ENCODE data around the gene SIGLECL1. TPM values are rescaled to one million over a fixed set of nuclear protein-coding genes. Genes with fewer than 3 reads are reported as not detected.

SIGLECL1 gene
- total and polyA plus RNA-seq, 9 of the 15 experiments (the other 6 are each of a cell fraction or from before 2014, with no cell fraction given), result not detected

DNA sequence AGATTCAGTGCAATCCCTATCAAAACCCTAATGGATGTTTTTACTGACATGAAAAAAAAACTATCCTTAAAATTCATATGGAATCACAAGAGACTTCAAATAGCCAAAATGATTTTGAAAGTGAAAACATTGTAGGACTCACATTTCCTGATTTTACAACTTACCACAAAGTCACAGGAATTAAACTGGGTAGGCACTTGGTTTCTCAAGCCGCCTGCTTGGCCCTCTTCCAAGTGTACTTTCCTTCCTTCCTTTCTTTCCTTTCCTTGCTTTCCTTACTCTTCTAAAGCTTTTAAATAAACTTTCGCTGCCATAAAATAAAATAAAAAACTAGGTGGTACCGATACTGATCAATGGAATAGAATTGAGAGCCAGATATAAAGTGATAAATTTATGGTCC is 47.0 kb upstream of the SIGLECL1 start:
- no peak overlapping the region for H3K4me3 ChIP-seq
- DNase-seq (ENCODE audit: extremely low read depth in 1 of 4, low spot score in 3 of 4), result no peak
- FAIRE-seq, result no peak
- in situ Hi-C loops (cut with MboI) (no loop called here), intact Hi-C loops (cut with micrococcal nuclease) (no loop called here)
- TF ChIP-seq, protein P1, sequence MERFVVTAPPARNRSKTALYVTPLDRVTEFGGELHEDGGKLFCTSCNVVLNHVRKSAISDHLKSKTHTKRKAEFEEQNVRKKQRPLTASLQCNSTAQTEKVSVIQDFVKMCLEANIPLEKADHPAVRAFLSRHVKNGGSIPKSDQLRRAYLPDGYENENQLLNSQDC (CRISPR knock-in tag; IDR thresholded peaks at IDR 0.05), result no peak
- 0 out of 2 replicates have a peak, but pooled peaks have one; percentile 10 for TF ChIP-seq NFIC (IDR thresholded peaks at IDR 0.05)
- no peaks in the 10 kb centered on the region for H3K36me3 ChIP-seq (ENCODE audit: control insufficient read depth, insufficient read depth, low read length)
- H3K27me3 ChIP-seq (ENCODE audit: control insufficient read depth in 2 of 2, insufficient read depth in 2 of 2, low read length in 2 of 2), result peaks cover 5 to 29% of the 10 kb centered on the region in 2 experiments
- H3K9me3 ChIP-seq (replicated peaks; ENCODE audit: control insufficient read depth, insufficient read depth, low read depth, low read length), result no peaks in the 10 kb centered on the region
- no peaks in the 10 kb centered on the region for H3K4me1 ChIP-seq (replicated peaks in 1 of 2; ENCODE audit: control insufficient read depth in 2 of 2, insufficient read depth in 2 of 2, low read length in 2 of 2)
- no peak overlapping the region for H3K4me2 ChIP-seq (ENCODE audit: insufficient read depth, low read length)
- no peak for ATAC-seq
- ChIA-PET CTCF (ENCODE audit: low intra/inter-chr PET ratio) (interaction anchor here (0.6 kb wide), 1 partner anchor 531 kb away, joined by 3 read pairs; no protein-coding TSS in a partner anchor), POLR2A (no interaction called here)
- no peaks in the 10 kb centered on the region for H3K9me1 ChIP-seq (ENCODE audit: control insufficient read depth, insufficient read depth, low read length)
- no TSS peak for BruUV-seq (replicated peaks)
- H3K79me2 ChIP-seq (ENCODE audit: control insufficient read depth, insufficient read depth, low read length), result no peaks in the 10 kb centered on the region
- no peak overlapping the region for H2AFZ ChIP-seq (ENCODE audit: low read depth, low read length)
- 10% methylated on average over 3 of the region's 3 CpGs for WGBS (ENCODE audit: insufficient coverage, low coverage, missing lambda C conversion rate)
- H4K20me1 ChIP-seq (replicated peaks; ENCODE audit: control insufficient read depth, insufficient read depth, low read length), result no peaks in the 10 kb centered on the region
- no peak overlapping the region for H3K9ac ChIP-seq (ENCODE audit: insufficient read depth in 1 of 2, low read depth in 2 of 2, low read length in 2 of 2)
- no peak overlapping the region for H3K27ac ChIP-seq (ENCODE audit: extremely low read depth, low read depth, low read length)

DNA sequence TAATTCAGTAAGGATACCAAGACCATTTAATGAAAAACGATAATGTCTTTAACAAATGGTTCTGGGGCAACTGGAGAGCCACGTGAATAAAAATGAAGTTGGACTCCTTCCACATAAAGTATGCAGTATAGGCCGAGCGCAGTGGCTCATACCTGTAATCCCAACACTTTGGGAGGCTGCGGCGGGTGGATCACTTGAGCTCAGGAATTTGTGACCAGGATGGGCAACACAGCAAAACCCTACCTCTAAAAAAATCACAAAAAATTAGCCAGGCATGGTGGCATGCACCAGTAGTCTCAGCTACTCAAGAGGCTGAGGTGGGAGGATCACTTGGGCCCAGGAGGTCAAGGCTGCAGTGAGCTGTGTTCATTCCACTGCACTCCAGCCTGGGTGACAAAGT is 46.6 kb upstream of the SIGLECL1 start:
- H3K4me1 ChIP-seq (replicated peaks in 1 of 2; ENCODE audit: control insufficient read depth in 2 of 2, insufficient read depth in 2 of 2, low read length in 2 of 2), result no peaks in the 10 kb centered on the region
- in situ Hi-C loops (cut with MboI), result no loop called here
- H4K20me1 ChIP-seq (replicated peaks; ENCODE audit: control insufficient read depth, insufficient read depth, low read length), result no peaks in the 10 kb centered on the region
- no peaks in the 10 kb centered on the region for H3K79me2 ChIP-seq (ENCODE audit: control insufficient read depth, insufficient read depth, low read length)
- H3K36me3 ChIP-seq (ENCODE audit: control insufficient read depth, insufficient read depth, low read length), result no peaks in the 10 kb centered on the region
- no peak overlapping the region for H3K9ac ChIP-seq (ENCODE audit: insufficient read depth in 1 of 2, low read depth in 2 of 2, low read length in 2 of 2)
- no peak overlapping the region for H3K4me3 ChIP-seq
- FAIRE-seq (no peak), DNase-seq (ENCODE audit: extremely low read depth in 1 of 4, low spot score in 3 of 4) (no peak), ATAC-seq (no peak)
- H3K4me2 ChIP-seq (ENCODE audit: insufficient read depth, low read length), result no peak overlapping the region
- ChIA-PET POLR2A (no interaction called here), CTCF (ENCODE audit: low intra/inter-chr PET ratio) (interaction anchor here (0.6 kb wide), 1 partner anchor 531 kb away, joined by 3 read pairs; no protein-coding TSS in a partner anchor)
- BruUV-seq (replicated peaks), result no TSS peak
- H3K9me1 ChIP-seq (ENCODE audit: control insufficient read depth, insufficient read depth, low read length), result no peaks in the 10 kb centered on the region
- intact Hi-C loops (cut with micrococcal nuclease), result no loop called here
- H3K27me3 ChIP-seq (ENCODE audit: control insufficient read depth in 2 of 2, insufficient read depth in 2 of 2, low read length in 2 of 2), result peaks cover 5 to 28% of the 10 kb centered on the region in 2 experiments
- no peaks in the 10 kb centered on the region for H3K9me3 ChIP-seq (replicated peaks; ENCODE audit: control insufficient read depth, insufficient read depth, low read depth, low read length)
- H2AFZ ChIP-seq (ENCODE audit: low read depth, low read length), result no peak overlapping the region
- WGBS (ENCODE audit: insufficient coverage, low coverage, missing lambda C conversion rate), result 58% methylated on average over 6 of the region's 6 CpGs
- no peak overlapping the region for H3K27ac ChIP-seq (ENCODE audit: extremely low read depth, low read depth, low read length)
- no peak for TF ChIP-seq THRAP3 (IDR thresholded peaks at IDR 0.05; ENCODE audit: borderline replicate concordance)
- TF ChIP-seq RFX7 (CRISPR knock-in tag; IDR thresholded peaks at IDR 0.05), result no peak
- no peak for TF ChIP-seq FOXJ2 (tag; IDR thresholded peaks at IDR 0.05)
- no peak for TF ChIP-seq ZNF41 (CRISPR knock-in tag; conservative IDR thresholded peaks at IDR 0.05)
- no peak for TF ChIP-seq DPF2 (IDR thresholded peaks at IDR 0.05)
- TF ChIP-seq ILF3 (IDR thresholded peaks at IDR 0.05; ENCODE audit: borderline replicate concordance), result no peak
- no peak for TF ChIP-seq KLF10 (CRISPR knock-in tag; IDR thresholded peaks at IDR 0.05)
- no peak for TF ChIP-seq MTA2 (IDR thresholded peaks at IDR 0.05; ENCODE audit: low read depth)
- TF ChIP-seq MCM7 (IDR thresholded peaks at IDR 0.05), result no peak
- TF ChIP-seq, protein P2, sequence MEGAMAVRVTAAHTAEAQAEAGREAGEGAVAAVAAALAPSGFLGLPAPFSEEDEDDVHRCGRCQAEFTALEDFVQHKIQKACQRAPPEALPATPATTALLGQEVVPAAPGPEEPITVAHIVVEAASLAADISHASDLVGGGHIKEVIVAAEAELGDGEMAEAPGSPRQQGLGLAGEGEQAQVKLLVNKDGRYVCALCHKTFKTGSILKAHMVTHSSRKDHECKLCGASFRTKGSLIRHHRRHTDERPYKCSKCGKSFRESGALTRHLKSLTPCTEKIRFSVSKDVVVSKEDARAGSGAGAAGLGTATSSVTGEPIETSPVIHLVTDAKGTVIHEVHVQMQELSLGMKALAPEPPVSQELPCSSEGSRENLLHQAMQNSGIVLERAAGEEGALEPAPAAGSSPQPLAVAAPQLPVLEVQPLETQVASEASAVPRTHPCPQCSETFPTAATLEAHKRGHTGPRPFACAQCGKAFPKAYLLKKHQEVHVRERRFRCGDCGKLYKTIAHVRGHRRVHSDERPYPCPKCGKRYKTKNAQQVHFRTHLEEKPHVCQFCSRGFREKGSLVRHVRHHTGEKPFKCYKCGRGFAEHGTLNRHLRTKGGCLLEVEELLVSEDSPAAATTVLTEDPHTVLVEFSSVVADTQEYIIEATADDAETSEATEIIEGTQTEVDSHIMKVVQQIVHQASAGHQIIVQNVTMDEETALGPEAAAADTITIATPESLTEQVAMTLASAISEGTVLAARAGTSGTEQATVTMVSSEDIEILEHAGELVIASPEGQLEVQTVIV (CRISPR knock-in tag; IDR thresholded peaks at IDR 0.05; ENCODE audit: borderline replicate concordance), result no peak
- TF ChIP-seq, protein P3, sequence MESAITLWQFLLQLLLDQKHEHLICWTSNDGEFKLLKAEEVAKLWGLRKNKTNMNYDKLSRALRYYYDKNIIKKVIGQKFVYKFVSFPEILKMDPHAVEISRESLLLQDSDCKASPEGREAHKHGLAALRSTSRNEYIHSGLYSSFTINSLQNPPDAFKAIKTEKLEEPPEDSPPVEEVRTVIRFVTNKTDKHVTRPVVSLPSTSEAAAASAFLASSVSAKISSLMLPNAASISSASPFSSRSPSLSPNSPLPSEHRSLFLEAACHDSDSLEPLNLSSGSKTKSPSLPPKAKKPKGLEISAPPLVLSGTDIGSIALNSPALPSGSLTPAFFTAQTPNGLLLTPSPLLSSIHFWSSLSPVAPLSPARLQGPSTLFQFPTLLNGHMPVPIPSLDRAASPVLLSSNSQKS (CRISPR knock-in tag; IDR thresholded peaks at IDR 0.05), result no peak
- TF ChIP-seq PHB (CRISPR knock-in tag; IDR thresholded peaks at IDR 0.05), result no peak
